Measurements from ENCODE around the gene GPR18.
A peak's percentile ranks its signal among the peaks of the same experiment; 100 is the strongest.
"Not testable (repeated sequence)": the region's sequence is repeated elsewhere in the genome, so short reads cannot be mapped to it uniquely, and the experiment has no call there.

GPR18 gene

DNA sequence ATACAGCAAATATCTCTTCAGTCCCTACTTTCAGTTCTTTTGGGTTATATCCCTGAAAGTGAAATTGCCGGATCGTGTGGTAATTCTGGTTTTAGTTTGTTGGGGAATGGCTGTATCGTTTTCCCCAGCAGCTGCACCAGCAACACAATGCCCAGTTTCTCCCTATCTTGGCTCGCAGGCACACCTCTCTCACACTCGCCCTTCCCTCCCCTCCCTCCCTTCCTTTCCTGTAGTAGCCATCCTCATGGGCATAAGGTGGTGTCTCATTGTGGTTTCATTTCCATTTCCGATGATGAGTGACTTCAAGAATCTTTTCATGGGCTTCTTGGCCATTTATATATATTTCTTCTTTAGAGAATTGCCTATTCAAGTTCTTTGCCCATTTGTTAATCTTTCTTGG lies 8.6 kb upstream of the GPR18 start:
- DNase-seq (ENCODE audit: low spot score) = peak; percentile 30

DNA sequence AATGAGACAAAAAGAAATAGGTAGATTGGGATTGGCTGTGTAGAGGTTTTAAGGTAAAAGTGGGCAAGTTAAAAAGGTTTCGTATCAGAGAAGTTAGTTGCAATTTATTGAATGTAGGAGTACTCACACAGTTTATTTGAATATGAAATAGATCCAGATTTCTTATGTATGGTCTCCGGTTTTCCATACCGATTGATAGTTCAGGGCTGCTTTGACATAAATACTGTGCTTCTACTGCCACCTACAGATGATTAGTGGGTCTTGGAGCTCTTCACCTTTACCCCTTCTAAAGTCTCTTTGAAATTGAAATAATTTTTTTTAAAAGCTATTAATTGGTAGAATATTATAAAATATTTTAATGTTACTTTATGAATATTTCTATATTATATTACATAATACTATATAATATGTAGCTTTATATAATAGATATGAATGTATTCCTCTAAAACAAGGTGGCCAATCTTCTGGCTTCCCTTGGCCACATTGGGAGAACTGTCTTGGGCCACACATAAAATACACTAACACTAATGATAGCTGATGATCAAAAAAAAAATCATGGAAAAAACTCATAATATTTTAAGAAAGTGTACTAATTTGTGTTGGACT lies 7.7 kb upstream of the GPR18 start:
- DNase-seq (ENCODE audit: low spot score) = peak; percentile 78

DNA sequence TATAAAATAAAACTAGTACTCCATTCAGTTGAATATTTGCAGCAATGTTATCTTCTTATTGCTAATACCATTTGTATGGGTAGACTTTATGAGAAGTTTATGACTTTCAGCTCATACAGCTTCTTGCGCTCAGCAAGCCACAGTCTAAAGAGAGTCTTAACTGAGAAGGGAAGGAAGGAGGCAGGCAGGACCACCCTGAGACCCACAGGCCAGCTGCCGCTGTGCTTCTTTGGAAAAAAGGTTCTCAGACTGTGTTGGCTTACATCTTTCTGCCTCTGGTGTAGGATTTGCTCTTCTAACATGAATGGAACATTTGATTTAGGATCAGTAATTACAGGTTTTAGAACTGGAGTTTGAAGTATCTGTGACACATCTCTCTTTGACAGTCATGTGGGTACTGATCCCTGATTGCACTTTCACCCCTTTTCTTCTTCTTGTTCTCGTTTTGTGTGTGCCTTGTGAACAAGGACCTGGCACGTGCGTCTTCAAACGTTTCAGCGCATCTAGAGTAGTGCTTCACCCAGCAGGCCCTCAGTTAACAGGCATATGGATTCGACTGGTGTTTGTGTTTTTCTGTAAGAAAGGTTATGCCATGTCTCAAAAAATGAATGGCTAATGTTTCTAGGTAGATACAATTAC lies 7.1 kb upstream of the GPR18 start:
- DNase-seq (ENCODE audit: low spot score) = no peak

DNA sequence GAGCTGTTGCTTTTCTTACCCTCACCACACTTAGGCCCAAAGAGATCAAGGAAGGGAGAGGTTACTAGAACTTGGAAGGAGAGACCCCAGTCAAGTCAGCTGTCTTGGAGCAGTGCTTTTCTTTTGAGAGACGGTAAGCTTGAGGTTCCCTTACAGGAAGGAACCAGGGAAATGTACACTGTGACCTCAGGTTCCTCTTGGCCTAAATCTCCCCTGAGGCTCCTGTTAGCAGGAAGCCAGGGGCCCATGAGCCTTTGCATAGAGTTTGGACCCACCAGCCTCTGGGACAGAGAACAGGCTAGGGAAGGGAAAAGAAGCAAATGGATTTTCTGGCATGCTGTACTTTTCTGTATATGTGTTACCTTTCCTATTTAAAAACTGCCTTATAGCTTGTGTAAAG lies 5.9 kb upstream of the GPR18 start:
- DNase-seq (ENCODE audit: low spot score) = no peak

DNA sequence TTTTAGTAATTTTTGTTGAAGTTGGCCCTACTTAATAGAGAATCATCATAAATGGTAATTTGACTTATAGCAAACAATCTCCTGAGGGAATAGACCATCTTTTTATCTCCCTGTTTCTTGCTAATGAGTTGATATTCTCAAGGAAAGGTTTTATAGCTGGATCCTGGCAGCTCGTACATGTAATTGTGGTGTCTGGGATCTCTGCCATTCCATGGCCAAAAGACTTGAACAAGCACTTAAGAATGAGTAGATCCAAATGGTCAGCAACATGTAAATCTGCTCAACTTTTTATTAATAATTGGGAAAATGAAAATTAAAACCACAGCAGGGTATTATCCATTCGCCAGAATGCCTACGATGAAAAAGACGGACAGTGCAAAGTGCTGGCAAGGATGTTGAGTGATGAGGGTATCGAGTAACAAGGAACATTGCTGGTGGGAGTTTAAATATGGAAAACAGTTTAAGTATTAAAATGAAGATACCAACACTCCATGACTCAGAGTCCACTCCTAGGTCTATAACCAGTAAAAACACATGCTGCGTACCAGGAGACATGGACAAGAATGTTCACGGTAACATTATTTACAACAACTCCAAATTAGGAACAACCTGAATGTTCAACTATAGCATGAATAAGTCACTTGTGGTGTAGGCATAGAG lies 5.1 kb upstream of the GPR18 start:
- no peak for DNase-seq (ENCODE audit: low spot score)

DNA sequence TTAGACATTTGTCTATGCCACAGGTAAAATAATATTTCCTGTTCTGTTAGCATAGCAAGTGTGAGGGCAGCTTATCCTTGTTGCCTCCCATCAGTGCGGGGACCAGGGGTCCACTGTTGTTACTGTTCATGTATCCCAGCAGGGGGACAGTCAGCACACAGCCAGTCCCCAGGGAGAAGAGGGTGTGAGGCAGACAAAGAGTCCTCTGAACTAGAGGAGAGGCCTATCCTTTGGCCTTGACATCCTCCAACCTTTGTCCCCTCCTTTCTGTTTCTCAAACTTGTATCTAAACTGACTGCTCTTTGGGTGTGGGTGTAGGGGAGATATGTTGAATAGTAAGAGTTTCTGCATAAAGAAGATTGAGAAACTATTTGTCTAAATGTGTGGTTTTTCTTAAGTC lies 2.9 kb upstream of the GPR18 start:
- no peak for DNase-seq (ENCODE audit: low spot score)

DNA sequence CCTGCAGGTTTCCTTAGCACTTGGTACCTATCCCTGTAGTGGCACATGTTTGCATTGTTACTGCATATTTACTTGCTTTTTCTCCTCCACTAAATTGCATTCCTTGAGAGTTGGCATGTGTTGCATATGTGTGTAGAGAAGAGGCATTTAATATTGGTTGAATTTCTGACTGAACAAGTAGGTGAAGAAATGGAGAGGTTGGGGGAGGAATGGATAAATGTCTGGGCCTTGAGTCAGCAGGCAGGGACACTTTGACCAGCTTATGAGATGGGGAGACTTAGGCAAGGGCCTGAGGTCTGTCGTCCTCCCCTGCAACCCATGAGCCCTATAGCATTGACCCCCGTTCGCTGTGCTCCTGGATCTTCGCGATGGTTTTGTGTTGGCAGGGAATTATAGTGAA lies 2.0 kb upstream of the GPR18 start:
- no peak for DNase-seq (ENCODE audit: low spot score)

DNA sequence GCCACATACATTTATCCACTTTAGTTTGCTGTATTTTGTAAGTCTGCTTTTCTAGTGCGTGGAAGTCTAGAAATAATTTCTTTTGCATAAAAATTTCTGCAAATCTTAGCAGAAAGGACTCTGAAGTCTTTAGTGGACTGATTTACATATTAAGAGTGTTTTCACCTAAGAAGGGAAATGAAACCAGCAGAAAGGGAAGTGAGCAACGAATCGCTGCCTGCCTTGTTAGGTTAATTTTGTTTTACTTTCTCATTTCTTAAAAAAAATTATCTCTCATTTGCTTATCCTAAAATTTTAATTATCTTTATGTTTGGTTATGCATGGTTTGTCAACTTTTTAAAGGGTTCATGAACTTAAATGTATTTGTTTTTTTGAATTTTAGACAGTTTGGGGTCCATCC lies 767 bp upstream of the GPR18 start:
- no peak for DNase-seq (ENCODE audit: low spot score)

DNA sequence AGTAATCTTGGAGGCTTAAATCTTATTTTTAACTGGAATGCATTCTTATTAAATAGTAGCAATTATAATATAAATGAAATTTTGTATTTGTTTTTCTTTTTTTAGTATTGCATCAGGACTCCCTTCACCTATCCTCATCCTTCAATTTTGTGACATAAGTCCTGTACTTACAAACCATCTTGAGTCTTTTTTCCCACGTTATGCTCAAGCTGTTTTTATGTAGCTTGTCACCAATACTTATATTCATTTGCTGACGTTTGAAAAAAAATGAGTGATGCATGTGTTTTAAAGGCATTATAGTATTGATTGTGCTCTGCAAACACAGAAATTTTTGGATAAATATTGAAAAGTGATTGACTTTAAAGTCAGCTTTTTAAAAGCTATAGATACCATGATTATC lies 888 bp downstream of the GPR18 start:
- no peak for DNase-seq (ENCODE audit: low spot score)

DNA sequence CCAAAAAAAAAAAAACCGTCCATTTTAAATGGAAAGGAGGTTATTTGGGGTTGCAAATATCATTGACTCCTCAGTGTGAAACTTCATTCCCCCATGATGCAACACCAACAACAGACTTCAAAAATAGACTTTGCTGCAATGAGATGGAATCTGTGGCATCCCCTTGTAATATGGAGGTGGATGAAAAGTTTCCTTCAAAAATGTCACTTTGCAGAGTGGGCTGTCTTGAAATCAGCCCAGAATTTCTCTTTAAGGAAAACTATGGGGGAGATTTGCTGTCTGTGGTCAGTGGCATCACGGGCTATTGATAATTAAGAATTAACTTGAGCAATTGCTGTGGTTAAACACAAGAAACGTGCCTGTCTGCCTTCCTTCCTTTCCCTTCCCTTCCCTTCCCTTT lies 1.5 kb downstream of the GPR18 start:
- DNase-seq (ENCODE audit: low spot score) = no peak

DNA sequence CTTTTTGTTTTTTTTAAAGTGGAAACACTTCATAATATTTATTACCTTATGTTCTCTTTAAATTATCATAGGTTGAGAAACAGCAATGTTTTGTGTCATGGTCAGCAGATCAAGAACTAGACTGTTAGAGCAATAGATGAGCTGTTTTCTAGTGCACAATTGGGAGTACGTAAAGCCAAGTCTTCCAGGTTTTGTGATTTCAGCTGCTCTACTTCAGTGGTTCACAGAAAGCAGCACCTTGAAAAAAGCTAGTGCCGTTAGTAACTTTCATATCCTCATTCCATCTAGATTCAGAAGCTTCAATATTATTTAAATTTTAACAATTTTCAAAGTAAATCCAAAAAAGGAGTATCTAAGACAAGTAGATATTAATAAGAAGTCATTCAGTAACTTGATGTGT lies 1.9 kb downstream of the GPR18 start:
- no peak for DNase-seq (ENCODE audit: low spot score)

DNA sequence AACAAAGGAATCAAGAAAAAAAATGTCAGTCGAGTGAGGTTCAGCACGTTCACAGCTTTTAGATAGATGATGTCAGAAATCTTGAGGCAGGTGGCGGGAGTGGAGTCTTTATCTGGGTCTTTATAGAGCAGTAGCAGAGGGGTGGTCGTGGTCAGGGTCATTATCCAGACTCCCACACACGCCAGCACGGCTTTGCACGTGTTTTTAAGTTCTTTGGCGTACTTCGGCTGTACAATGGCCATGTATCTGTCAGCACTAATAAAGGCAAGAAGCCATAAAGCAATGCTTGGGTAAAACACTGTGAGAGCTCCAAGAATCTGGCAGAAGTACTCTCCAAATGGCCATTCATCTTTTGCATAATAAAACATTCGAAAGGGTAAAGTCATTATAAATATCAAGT lies 2.9 kb downstream of the GPR18 start:
- DNase-seq (ENCODE audit: low spot score) = no peak

DNA sequence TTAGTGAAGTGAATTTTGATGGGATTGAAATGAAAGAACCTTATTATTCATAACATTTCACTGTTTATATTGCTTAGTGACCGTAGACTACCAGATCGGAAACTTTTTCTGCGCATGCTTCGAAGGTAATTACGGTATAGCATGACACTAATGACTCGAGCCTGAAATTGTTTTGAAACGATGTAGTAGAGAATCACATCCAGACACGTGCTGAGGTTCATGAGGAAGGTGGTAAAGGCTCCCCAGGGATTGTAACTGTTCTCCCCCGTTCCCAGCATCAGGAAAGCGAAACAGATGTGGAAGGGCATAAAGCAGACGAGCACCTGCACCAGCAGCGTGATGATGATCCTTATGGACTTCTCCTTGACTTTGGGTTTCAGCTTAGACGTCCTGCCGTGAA lies 3.3 kb downstream of the GPR18 start:
- no peak for DNase-seq (ENCODE audit: low spot score)

DNA sequence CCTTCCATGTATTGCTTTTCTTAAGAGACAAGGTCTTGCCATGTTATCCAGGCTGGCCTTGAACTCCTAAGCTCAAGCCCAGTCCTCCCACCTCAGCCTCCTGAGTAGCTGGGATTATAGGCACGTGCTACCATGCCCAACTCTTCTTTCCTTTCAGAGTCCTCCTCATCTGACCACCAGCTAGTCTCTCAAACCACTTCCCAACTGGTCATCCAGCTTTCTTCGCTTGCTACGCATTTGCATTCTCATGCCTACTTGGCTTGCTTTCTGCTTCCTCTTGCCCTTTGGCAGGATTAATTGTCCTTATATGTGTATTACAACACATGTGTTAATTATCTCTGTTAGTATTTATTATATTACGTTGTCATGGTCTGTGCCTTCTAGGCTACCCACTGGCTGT lies 6.3 kb downstream of the GPR18 start:
- DNase-seq (ENCODE audit: low spot score) = no peak

DNA sequence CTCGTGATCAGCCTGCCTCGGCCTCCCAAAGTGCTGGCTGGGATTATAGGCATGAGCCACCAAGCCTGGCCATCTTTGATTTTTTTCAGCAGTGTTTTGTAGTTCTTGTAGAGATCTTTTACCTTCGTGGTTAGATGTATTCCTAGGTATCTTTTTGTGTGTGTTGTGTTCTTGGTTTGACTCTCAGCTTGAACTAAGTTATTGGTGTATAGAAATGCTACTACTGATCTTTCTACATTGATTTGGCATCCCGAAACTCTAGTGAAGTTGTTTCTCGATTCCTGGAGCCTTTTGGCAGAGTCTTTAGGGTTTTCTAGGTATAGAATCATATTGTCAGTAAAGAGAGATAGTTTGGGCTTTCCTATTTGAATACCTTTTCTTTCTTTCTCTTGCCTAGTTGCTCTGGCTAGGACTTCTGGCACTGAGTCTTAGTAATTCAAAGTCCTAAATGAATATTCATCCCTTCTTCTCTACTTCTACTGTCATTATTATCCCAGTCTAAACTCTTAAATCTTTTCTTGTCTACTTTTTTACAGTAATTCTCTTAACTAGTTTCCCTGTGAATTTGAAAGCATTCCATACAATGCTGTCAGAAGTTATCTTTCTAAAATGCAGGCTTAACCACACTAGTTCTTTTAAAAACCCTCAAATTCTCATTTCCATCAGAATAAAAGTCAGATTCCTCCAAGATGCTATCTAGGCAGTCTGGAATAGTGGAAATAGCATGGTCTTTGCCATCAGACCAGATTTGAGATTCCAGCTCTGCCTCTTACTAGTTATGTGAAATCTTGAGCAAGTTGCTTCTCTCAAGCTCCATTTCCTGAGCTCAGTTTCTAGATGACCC lies 7.0 kb downstream of the GPR18 start:
- no peak for DNase-seq (ENCODE audit: low spot score)

DNA sequence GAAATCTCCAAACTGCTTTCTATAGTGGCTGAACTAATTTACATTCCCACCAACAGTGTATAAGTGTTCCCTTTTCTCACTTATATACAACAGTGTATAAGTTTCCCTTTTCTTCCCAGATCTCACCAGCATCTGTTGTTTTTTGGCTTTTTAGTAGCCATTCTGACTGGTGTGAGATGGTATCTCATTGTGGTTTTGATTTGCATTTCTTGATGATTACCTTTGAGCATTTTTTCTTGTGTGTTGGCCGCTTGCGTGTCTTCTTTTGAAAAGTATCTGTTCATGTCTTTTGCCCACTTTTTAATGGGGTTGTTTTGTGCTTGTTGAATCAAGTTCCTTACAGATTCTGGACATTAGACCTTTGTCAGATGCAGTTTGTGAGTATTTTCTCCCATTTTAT lies 8.6 kb downstream of the GPR18 start:
- not testable (repeated sequence) for DNase-seq (ENCODE audit: low spot score)

DNA sequence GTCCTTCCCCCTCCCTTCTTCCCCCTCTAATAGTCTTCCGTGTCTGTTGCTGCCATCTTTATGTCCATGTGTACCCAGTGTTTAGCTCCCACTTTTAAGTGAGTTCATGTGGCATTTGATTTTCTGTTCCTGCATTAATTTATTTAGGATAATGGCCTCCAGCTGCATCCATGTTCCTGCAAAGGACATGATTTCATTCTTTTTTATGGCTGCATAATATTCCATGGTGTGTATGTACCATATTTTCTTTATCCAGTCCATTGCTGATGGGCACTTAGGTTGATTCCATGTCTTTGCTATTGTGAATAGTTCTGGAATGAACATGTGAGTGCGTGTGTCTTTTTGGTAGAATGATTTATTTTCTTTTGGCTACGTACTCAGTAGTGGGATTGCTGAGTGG lies 9.0 kb downstream of the GPR18 start:
- not testable (repeated sequence) for DNase-seq (ENCODE audit: low spot score)

DNA sequence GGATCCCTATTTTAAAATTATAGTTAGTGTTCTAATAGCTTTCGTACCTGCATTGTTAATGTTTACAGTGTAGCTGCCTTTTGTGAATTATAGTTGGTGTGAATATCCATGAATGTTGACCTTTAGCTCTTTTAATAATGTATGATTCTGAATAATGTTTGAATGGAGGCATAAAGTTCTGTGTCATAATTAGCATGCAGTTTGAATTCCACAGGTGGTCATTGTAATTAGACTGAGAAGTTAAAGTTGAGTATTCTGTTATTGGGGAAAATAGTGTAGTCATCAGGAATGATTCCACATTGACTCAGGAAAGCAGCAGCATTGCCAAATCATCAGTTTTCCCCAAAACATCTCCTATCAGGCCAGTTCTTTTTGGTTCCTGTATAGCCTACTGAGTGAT lies 12.1 kb downstream of the GPR18 start:
- DNase-seq (ENCODE audit: low spot score) = no peak

DNA sequence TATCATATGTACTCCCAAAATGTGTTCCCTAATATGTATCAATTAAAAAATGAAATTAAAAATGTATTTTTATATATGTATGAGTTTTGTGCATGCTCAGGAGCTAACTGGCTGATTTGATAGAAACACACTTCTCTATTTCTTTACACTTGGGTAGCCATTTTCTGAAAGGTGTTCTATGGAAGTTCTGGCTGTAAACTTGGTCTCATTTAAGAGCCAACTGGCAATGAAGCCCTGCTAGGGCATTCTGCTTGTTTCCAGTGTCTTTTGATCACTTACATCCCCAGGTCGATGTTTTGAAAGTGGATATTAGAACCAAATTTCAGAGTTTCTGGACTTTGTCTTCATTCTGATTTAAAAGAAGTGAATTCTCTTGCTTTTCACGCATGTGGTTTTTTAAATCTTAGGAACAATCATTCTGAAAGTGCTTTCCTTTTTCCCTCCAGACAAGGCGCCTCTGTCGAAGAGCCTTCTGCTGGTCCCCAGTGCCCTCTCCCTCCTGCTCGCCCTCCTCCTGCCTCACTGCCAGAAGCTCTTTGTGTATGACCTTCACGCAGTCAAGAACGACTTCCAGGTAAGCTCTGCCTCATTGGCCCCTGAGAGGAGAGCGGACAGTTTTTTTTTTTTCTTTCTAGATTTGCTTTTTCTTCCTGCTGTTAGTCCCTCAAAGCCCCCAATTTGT lies 20.1 kb downstream of the GPR18 start:
- DNase-seq (ENCODE audit: low spot score) = no peak

DNA sequence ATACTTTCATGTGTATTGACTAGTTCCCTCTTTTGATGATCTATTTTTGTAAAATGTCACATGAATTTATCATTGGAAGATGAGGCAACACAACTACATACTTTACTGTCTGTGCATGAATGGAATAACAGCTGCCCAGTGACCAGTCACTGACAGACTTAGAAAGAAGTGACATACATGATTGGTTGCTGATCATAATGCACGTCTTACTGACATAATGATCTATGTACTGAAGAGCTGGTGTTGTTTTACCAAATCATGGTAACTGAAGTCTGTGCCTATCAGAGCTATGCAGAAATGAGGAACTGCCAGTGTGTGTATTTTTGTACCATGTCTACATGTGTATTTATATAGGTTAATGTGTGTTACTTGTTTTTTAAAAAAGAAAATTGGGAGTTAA lies 26.5 kb downstream of the GPR18 start:
- DNase-seq (ENCODE audit: low spot score) = no peak

DNA sequence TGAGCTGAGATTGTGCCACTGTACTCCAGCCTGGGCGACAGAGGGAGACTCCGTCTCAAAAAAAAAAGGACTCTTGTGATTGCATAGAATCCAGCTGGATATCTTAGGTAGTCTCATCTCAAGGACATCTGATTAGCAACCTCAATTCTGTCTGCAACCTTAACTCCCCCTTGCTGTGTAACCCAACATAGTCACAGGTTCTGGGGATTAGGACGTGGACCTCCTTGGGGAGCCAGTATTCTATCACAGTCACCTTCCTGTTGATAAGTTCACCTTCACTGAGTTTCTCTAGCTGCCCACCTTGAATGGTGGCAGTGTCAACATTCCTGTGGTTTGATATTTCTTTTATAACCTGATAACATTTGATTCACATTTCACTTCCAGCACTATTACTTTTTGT lies 27.2 kb downstream of the GPR18 start:
- DNase-seq (ENCODE audit: low spot score) = no peak

DNA sequence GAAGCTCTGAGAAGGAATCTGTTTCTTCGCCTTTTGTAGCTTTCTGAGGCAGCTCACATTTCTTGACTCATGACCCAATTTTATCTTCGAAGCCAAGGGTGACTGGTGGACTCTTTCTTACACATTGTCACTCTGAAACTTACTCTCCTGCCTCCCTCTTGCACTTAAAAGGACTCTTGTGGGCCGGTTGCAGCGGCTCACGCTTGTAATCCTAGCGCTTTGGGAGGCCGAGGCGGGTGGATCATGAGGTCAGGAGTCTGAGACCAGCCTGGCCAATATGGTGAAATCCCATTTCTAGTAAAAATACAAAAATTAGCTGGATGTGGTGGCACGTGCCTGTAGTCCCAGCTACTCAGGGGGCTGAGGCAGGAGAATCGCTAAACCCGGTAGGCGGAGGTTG lies 27.6 kb downstream of the GPR18 start:
- not testable (repeated sequence) for DNase-seq (ENCODE audit: low spot score)

Measured in hematopoietic multipotent progenitor cell treated with erythropoietin and hydrocortisone succinate and interleukin-3 and kit ligand, for 15 days (in vitro differentiated cells).